ENCODE data around the gene GPR31.

Gene GPR31

GRCh38 chr6:167137881-167138280 lies 19.9 kb downstream of the GPR31 start:
- DNase-seq: no peak

GRCh38 chr6:167137081-167137480 lies 20.7 kb downstream of the GPR31 start:
- DNase-seq: no peak

- DNase-seq: no peak
These were observed 21.4 kb downstream of the GPR31 start for GRCh38 chr6:167136376-167136775.

- DNase-seq: no peak
These were observed 23.1 kb downstream of the GPR31 start for GRCh38 chr6:167134448-167135328.

- DNase-seq: no peak
These were observed 26.8 kb downstream of the GPR31 start for GRCh38 chr6:167130712-167131684.

- no peak for DNase-seq
These were observed 27.6 kb downstream of the GPR31 start for GRCh38 chr6:167130008-167130677.

- no peak for DNase-seq
These were observed 28.2 kb downstream of the GPR31 start for GRCh38 chr6:167129562-167129961.

- DNase-seq: no peak
These were observed 28.6 kb downstream of the GPR31 start for GRCh38 chr6:167129159-167129558.

GRCh38 chr6:167127785-167128531 lies 29.8 kb downstream of the GPR31 start:
- DNase-seq: no peak

GRCh38 chr6:167125855-167126349 lies 31.9 kb downstream of the GPR31 start:
- DNase-seq: no peak

GRCh38 chr6:167125410-167125809 lies 32.4 kb downstream of the GPR31 start:
- no peak for DNase-seq

- DNase-seq: no peak
These were observed 33.0 kb downstream of the GPR31 start for GRCh38 chr6:167124753-167125152.

- DNase-seq: peak; percentile 30
These were observed 34.7 kb downstream of the GPR31 start, which contains the start of gene CCR6 for GRCh38 chr6:167122827-167123657. Gene CCR6, plus strand, starts transcription at chr6:167123096. Its CDS starts 13,039 bp downstream, at chr6:167136135.

GRCh38 chr6:167122041-167122826 lies 35.5 kb downstream of the GPR31 start:
- peak; percentile 41 for DNase-seq

- DNase-seq: no peak
These were observed 36.4 kb downstream of the GPR31 start for GRCh38 chr6:167121335-167121841.

- DNase-seq: no peak
These were observed 37.2 kb downstream of the GPR31 start for GRCh38 chr6:167120583-167120903.

- no peak for DNase-seq
These were observed 37.9 kb downstream of the GPR31 start for GRCh38 chr6:167119670-167120582.

- no peak for DNase-seq
These were observed 38.9 kb downstream of the GPR31 start for GRCh38 chr6:167118839-167119238.

GRCh38 chr6:167118006-167118405 lies 39.8 kb downstream of the GPR31 start:
- no peak for DNase-seq
